NCI-H748 (cell line): ENCODE results near the gene CYP27A1.

Source experiments
- DNase-seq: peaks from one replicate; lab custom pipeline; 2025; ENCODE audit not compliant: unreplicated experiment; lab: John Stamatoyannopoulos, UW

CYP27A1 gene

GRCh38 chr2:218772759-218773158 lies 9.2 kb upstream of the CYP27A1 start:
- DNase-seq = peak; percentile 17

- DNase-seq = no peak
These were observed 8.1 kb upstream of the CYP27A1 start for GRCh38 chr2:218773881-218774280.

GRCh38 chr2:218776488-218776887 lies 5.5 kb upstream of the CYP27A1 start:
- no peak for DNase-seq

- no peak for DNase-seq
These were observed 4.5 kb upstream of the CYP27A1 start for GRCh38 chr2:218777276-218777990.

- DNase-seq = no peak
These were observed 1.9 kb upstream of the CYP27A1 start for GRCh38 chr2:218780046-218780445.

- peak; percentile 58 for DNase-seq
These were observed 876 bp upstream of the CYP27A1 start for GRCh38 chr2:218780851-218781690.

GRCh38 chr2:218782528-218782844 lies 539 bp downstream of the CYP27A1 start:
- no peak for DNase-seq

- DNase-seq = no peak
These were observed 1.7 kb downstream of the CYP27A1 start for GRCh38 chr2:218783688-218784087.

GRCh38 chr2:218785103-218785502 lies 3.2 kb downstream of the CYP27A1 start:
- DNase-seq = no peak

GRCh38 chr2:218786133-218786532 lies 4.2 kb downstream of the CYP27A1 start:
- DNase-seq = no peak

- DNase-seq = no peak
These were observed 6.7 kb downstream of the CYP27A1 start for GRCh38 chr2:218788529-218789255.

GRCh38 chr2:218792433-218792832 lies 10.5 kb downstream of the CYP27A1 start:
- DNase-seq = no peak

GRCh38 chr2:218796691-218797090 lies 14.7 kb downstream of the CYP27A1 start:
- DNase-seq = no peak

GRCh38 chr2:218798767-218799504 lies 17.0 kb downstream of the CYP27A1 start:
- no peak for DNase-seq

- DNase-seq = no peak
These were observed 18.0 kb downstream of the CYP27A1 start for GRCh38 chr2:218799990-218800389.

GRCh38 chr2:218802386-218802994 lies 20.5 kb downstream of the CYP27A1 start:
- DNase-seq = no peak

GRCh38 chr2:218804817-218805216 lies 22.9 kb downstream of the CYP27A1 start:
- no peak for DNase-seq

- no peak for DNase-seq
These were observed 23.7 kb downstream of the CYP27A1 start for GRCh38 chr2:218805627-218806026.

- DNase-seq = no peak
These were observed 24.5 kb downstream of the CYP27A1 start for GRCh38 chr2:218806346-218806978.

- DNase-seq = no peak
These were observed 25.7 kb downstream of the CYP27A1 start for GRCh38 chr2:218807626-218808025.
